COLO668 (cell line): ENCODE data around the gene EXTL1.
A peak's percentile ranks its signal among the peaks of the same experiment; 100 is the strongest.

ENCODE experiments used
- DNase-seq: peaks from one replicate; lab custom pipeline; 2025; ENCODE audit not compliant: unreplicated experiment; lab: John Stamatoyannopoulos, UW

The EXTL1 gene

DNA sequence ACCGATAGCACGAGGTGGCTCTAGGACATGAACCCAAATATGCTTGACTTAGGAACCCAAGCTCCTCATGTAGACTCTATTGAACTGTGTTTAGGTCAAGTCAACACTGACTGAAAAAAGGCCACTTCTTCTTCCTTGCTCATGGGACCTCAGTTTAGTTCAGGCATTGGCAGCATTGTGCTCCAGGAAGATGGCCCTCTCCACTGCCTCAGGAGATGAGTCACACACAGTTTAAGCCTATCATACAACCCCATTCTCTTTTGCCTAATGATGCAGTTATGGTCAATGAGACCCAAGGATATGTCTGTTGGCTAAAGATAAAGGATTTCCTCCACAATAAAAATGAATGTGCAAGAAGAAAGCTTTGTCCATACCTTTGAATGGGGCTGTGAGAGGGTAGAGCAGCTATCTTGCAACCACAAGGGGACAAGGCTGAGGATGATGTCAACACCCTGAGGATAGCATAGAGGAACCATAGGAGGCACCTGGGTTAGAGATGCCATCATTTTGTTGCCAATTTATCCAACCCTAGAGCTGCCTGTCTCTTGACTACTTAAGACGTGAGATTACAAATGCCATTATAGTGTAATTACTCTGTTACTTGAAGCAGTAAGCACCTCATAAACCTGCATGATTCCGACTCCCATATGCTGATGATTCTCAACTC, 48.9 kb downstream of the EXTL1 start:
- no peak for DNase-seq

DNA sequence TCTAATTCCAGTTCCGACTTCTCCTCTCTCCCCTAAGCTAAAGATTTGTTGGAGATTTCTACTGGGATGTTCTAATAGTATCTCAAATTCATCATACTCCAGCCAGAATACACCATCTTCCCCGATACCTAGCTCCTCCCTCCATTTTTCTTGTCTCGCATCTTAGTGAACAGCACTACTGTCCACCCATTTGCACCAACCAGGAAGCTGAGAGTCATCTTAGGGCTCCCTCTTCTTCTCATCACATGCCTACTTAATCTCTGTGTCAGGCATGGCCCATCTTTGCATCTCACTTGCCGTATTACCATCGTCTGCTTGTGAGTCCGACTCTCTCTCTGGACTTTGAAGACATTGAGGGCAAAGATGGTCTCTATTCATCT, 49.4 kb downstream of the EXTL1 start:
- no peak for DNase-seq

DNA sequence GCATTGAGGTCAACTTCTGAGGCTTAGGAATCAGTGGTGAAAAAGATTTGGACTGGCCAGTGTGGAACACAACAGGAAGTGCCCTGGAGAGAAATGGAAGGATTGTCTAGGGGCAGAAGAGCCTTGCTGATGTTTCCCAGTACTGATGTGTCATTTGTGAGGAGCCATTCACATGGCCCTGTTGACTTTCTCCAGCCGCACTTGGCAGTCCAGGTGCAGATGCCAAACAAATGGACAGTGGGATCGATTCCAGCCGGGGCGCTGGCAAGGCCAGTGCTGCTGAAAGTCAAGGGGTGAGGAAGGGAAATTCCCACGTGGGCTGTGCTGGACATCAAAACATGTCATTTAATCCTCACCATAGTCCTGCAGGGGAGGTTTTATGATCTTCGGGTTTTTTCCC, 50.7 kb downstream of the EXTL1 start:
- DNase-seq, result peak; percentile 38

DNA sequence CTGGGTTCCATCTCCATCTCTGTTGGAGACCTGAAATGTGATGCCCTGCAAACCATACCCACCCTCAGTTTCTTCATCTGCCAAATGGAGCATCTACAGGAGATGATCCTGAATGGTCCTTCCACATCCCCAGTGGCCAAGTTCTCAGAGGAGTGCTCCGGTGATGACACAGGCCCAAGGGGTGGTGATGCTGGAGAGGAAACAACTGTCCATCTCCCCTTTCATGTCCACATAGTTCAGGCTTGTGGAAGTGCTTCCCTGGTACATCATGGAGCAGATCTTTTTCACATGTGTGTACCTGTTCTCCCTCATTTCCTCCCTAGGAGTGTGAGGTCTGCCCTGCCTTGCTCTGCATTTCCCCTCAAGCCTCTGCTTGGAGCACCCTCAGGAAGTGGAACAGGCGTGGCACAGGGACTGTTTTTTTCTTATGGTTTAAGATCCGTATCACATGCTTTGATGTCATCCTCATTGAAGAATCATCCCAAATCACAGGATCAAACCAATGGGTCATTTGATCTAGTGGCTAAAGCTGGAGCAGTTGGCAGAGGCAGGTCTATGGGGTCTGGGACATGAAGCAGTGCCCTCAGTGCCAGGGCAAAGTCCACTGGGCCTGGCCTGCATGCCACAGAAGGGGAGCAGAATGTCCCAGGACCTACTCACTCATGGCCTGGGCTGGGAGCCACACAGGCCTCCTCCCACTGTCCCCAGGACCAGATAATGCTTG, 54.0 kb downstream of the EXTL1 start:
- no peak for DNase-seq

DNA sequence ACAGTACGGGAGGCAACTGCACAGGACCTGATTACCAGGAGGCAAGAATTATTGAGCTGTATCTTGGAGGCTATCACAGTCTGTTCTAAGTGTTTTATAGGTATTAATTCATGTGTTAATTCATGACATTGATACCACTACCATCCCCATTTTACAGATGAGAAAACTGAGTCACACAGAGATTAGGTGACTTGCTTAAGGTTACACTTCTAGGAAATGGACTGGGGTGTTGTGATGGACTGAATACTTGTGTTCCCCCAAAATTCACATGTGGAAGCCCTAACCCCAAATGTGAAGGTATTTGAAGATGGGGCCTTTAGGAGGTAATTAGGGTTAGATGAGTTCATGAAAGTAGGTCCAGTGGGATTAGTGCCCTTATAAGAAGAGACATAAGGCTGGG, 55.9 kb downstream of the EXTL1 start:
- no peak for DNase-seq

DNA sequence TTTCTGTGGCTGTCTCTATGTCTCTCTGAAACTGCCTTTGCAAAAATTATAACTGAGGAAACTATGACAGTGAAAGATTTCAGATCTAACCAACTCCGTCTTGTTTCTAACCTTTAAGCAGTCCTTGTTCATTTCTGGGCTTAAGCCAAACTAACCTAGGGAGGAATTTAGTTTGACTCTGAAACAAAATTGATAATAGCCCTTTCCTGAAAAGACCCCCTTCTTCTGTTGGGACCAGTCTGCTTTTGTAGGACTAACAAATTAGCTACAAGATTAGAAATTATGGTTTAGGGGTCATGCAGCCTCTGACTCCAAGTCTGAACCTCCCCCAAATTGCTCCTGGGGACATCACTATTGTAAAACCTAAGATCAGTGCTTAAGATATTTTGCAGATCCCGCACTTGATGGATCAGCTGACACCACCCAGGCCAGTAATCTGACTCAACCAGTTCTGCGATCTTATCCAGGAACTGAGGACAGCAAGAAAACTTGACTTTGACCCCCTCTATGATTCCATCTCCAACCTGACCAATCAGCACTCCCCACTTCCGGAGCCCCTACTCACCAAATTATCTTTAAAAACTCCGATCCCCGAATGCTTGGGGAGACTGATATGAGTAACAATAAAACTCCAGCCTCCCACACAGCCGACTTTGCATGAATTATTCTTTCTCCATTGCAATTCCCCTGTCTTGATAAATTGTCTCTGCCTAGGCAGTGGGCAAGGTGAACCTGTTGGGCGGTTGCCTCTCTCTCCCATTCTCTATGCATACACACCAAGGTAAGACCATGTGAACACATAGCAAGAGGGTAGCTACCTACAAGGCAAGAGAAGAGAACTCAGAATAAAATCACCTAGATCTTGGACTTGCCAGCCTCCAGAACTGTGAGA, 57.0 kb downstream of the EXTL1 start:
- DNase-seq, result no peak

DNA sequence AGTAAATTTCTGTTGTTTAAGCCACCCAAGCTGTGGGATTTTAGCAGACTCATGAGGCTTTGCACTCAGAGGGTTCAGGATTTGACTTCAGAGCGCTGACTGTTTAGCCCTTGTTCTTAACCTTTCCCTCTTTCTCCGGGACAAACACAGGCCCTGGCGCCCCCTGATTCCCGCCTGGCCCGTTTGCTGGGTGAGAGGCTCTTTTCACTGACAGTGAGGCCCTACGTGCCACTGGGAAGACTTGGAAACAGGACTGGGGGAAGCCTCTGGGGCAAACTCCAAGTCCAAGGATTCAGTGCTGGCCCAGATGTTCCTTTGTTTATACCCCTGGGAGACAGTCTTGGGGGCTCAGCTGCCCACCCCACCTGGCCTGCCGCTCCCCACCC, 57.6 kb downstream of the EXTL1 start:
- no peak for DNase-seq

DNA sequence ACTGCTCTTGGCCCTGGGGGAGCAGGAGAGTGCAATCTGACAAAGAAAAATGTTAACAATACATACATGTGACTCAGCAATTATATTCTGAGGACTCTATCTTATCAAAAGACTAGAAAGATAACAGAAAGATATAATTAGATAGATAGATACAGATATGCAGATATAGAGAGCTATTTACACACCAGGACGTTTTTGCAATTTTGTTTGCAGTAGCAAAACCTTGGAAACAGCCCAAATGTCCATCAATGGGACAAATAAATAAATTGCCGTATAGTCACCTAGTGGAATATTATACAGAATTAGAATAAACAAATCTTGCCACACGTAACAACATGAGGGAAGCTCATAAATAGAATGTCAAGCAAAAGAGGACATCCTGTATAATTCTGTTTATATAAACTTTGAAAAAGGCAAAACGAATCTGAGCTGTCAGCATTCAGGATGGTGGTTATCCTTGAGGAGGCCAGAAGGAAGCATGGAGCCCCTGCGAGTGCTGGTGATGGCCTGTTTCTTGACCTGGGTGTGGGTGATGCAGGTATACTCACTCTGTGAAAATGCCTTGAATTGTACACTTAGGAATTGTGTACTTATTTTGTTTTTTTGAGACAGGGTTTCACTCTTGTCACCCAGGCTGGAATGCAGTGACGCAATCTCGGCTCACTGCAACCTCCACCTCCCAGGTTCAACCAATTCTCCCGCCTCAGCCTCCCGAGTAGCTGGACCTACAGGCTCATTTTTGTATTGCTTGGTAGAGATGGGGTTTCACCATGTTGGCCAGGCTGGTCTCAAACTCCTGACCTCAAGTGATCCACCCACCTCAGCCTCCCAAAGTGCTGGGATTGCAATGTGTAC, 58.6 kb downstream of the EXTL1 start:
- DNase-seq, result no peak

DNA sequence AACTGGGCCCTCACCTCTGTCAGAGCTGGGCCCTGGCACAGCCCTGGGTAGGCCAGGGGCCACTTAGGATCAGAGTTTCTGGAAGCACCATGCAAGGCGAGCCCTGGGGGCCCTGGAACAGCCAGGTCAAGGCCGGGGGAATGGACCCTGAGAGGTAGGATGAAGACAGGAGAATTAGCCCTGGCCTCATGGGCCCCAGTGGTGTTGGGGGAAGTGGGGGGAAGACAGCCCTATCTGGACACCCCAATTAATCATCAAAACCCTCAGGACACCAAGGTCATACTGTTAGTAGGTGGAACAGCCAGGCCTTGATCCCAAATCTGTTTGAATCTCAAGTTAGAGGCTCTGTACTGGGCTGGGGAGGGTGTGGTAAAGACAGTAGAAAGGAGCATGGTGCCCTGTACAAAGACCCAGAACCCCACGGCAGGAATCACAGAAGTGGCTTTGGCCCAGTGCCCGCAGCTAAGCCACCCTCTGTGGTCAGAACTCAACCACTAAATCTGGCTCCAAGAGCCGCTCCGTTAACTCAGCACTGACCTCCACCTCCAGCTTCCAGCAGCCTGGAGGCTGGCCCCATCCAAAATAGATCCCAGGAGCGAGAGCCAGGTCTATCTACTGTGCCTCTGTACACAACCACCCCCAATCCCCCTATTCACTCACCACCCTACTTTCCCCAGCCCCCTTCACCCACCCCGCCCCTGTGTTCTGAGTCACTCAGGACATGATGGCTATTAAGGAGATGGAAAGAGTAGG, 59.9 kb downstream of the EXTL1 start:
- DNase-seq, result no peak

DNA sequence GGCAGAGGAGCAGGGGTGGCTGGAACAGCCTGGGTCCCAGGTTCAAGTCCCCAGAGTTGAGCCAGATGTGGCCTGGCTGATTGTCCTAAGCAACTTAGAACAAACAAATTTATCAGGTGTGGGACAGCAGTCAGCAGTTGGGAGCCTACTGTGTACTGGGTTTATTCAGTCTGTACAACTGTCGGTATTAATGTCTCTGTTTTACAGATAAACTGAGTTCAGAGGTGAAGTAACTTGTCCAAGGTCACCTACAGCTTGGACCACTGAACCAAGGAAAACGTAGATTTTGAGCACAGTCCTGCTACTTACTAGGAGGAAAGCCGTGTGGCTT, 60.4 kb downstream of the EXTL1 start:
- no peak for DNase-seq

DNA sequence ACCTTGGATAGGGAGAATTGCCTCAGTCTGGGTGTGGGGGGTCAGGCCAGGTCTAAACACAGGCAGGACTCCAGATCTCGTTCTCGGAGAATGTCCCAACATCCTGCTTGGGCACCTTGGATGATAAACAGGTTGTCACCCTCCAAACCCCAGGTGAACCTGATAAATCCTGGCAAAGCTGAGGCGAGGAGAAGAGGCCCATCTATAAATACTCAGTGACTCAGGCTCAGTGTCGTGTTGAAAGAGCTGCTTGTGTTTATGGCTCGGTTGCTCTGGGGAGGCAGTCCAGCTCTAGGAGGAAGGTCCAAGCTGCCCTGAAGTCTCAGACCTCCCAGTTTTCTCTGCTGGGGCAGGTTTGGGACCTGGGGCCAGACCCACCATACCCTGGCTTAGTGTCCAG, 61.6 kb downstream of the EXTL1 start:
- no peak for DNase-seq

DNA sequence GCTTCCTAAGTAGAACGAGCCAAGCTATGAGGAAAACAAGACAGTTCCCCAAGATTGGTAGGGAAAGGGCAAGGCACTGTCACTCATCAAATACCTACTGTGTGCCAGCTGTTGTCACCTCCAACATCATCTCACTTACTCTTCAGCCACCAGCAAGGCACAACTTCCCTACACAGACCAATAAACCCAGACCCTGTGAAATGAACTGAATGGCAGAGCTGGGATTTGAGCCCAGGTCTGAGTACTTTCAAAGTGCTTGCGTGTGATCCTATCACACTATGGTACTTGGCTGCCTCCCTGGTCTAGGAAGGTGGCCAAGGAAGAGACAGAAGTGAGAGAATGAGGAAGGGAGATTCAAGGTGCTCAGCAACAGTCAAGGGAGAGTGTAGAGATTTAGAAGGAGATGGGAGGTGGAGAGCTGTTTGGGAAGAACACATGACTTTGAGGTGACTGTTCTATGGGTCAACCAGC, 62.6 kb downstream of the EXTL1 start:
- DNase-seq, result no peak

DNA sequence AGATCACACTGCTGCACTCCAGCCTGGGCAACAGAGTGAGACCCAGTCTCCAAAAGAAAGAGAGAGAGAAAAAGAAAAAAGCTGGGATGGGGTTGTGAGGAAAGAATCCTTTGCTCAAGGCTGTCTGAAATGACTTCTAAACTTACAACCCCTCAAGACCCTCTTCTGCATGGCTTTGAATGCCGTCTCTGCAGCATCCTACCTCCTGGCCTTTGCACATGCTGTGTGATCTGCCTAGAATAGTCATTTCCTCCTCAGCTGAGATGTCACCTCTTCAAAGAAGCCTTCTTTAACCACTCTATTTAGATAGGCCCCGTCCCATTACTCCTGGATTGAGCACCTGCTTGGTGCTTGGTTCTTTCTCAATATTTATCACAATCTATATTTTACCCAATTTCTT, 63.3 kb downstream of the EXTL1 start:
- DNase-seq, result no peak
